Measurements from ENCODE around the gene ADCY2. TPM values are rescaled to one million over a fixed set of nuclear protein-coding genes. Genes with fewer than 3 reads are reported as not detected.

The ADCY2 gene
- total and polyA plus RNA-seq, 9 of the 15 experiments (the other 6 are each of a cell fraction or from before 2014, with no cell fraction given): 0.01 to 0.15 (median 0.03) TPM; not detected in 5

- peak; percentile 86 to 90 (median 86) for DNase-seq (ENCODE audit: extremely low read depth in 1 of 4, low spot score in 3 of 4)
- H3K27me3 ChIP-seq (ENCODE audit: control insufficient read depth in 2 of 2, insufficient read depth in 2 of 2, low read length in 2 of 2): peaks cover 15 to 38% of the 10 kb centered on the region in 2 experiments
- no TSS peak for BruUV-seq (replicated peaks)
- no peaks in the 10 kb centered on the region for H3K9me3 ChIP-seq (replicated peaks; ENCODE audit: control insufficient read depth, insufficient read depth, low read depth, low read length)
- intact Hi-C loops (cut with micrococcal nuclease): loop anchor here (1.0 to 5.0 kb wide), 4 partner anchors 41 to 1049 kb away; no protein-coding TSS in a partner anchor
- POLR2A ChIA-PET: interaction anchor here (0.7 kb wide), 1 partner anchor 880 kb away, joined by 3 read pairs; no protein-coding TSS in a partner anchor
- H3K9ac ChIP-seq (ENCODE audit: insufficient read depth in 1 of 2, low read depth in 2 of 2, low read length in 2 of 2): no peak overlapping the region
- under 1% methylated on average over 12 of the region's 12 CpGs for WGBS (ENCODE audit: insufficient coverage, low coverage, missing lambda C conversion rate)
- ATAC-seq: peak; percentile 99
- H3K36me3 ChIP-seq (ENCODE audit: control insufficient read depth, insufficient read depth, low read length): no peaks in the 10 kb centered on the region
- no peaks in the 10 kb centered on the region for H4K20me1 ChIP-seq (replicated peaks; ENCODE audit: control insufficient read depth, insufficient read depth, low read length)
- H3K27ac ChIP-seq (ENCODE audit: extremely low read depth, low read depth, low read length): no peak overlapping the region
- 0 out of 2 replicates have a peak overlapping the region, but pooled peaks have one; percentile 25 for H2AFZ ChIP-seq (ENCODE audit: low read depth, low read length)
- H3K4me1 ChIP-seq (replicated peaks in 1 of 2; ENCODE audit: control insufficient read depth in 2 of 2, insufficient read depth in 2 of 2, low read length in 2 of 2): peaks cover 2 to 4% of the 10 kb centered on the region in 2 experiments; a peak in 1 of 5 replicates
- no peak overlapping the region for H3K4me2 ChIP-seq (ENCODE audit: insufficient read depth, low read length)
- FAIRE-seq: peak; percentile 80
- CTCF ChIA-PET (ENCODE audit: low intra/inter-chr PET ratio): interaction anchor here (0.9 to 2.1 kb wide), 2 partner anchors 41 to 555 kb away, joined by 3 to 7 read pairs; no protein-coding TSS in a partner anchor
- H3K79me2 ChIP-seq (ENCODE audit: control insufficient read depth, insufficient read depth, low read length): no peaks in the 10 kb centered on the region
- H3K9me1 ChIP-seq (ENCODE audit: control insufficient read depth, insufficient read depth, low read length): no peaks in the 10 kb centered on the region
- H3K4me3 ChIP-seq: no peak overlapping the region
- in situ Hi-C loops (cut with MboI): no loop called here
- peak in 1 of 2 experiments; percentile 84; a peak in 2 of 4 replicates for TF ChIP-seq SRF (CRISPR knock-in tag; IDR thresholded peaks at IDR 0.05)
- 0 out of 2 replicates have a peak, but pooled peaks have one; percentile 15 for TF ChIP-seq ZNF384 (IDR thresholded peaks at IDR 0.05; ENCODE audit: low read depth, low read length)
- no peak for TF ChIP-seq RFX5 (IDR thresholded peaks at IDR 0.05; ENCODE audit: low read depth, low read length)
- 0 out of 2 replicates have a peak, but pooled peaks have one; percentile 56 for TF ChIP-seq KLF13 (tag; IDR thresholded peaks at IDR 0.05; ENCODE audit: borderline replicate concordance, low read depth)
- peak; percentile 55 to 64; a peak in 2 of 4 replicates for TF ChIP-seq MAZ (CRISPR knock-in tag; conservative IDR thresholded peaks at IDR 0.05 in 1 of 2, IDR thresholded peaks at IDR 0.05 in 1 of 2)
- peak in 1 of 2 experiments; percentile 38; a peak in 1 of 4 replicates for TF ChIP-seq RCOR1 (IDR thresholded peaks at IDR 0.05; ENCODE audit: borderline replicate concordance in 1 of 2, low read depth in 2 of 2, low read length in 2 of 2)
- peak; percentile 78; the same call in 1 of the 2 replicates for TF ChIP-seq STAG1 (CRISPR knock-in tag; IDR thresholded peaks at IDR 0.05; ENCODE audit: borderline replicate concordance)
- TF ChIP-seq ZBTB1 (CRISPR knock-in tag; IDR thresholded peaks at IDR 0.05; ENCODE audit: borderline replicate concordance, low read depth): no peak
- TF ChIP-seq KLF16 (IDR thresholded peaks at IDR 0.05): peak; percentile 34; the same call in 1 of the 2 replicates
- TF ChIP-seq MEF2D (tag; conservative IDR thresholded peaks at IDR 0.05; ENCODE audit: low read depth): no peak
- no peak for TF ChIP-seq ATF2 (CRISPR knock-in tag; IDR thresholded peaks at IDR 0.05)
Observed at GRCh38 chr5:7815892-7816534, 420.1 kb downstream of the ADCY2 start.

Measured in K562 (cell line).